Ovary (tissue), 9 donors: ENCODE data around the gene NGF. TPM values are rescaled to one million over a fixed set of nuclear protein-coding genes. Genes with fewer than 3 reads are reported as not detected.

Experiments
- DNase-seq, 5 donors: peaks; one replicate each; pipeline ENCODE4 v3.0.0-alpha.2; 2019 to 2020
- H3K27ac ChIP-seq, 2 donors: fragments of 200-600 bp; one replicate each; pipeline versions ENCODE4 v1.5.1 to v1.8.0; 2019 to 2022
- H3K27me3 ChIP-seq: fragments of 200-600 bp; one replicate; pipeline ENCODE4 v1.8.0; 2022
- H3K36me3 ChIP-seq: fragments of 200-600 bp; sonication (generic); one replicate; pipeline ENCODE4 v1.5.1; 2019
- H3K4me1 ChIP-seq: one replicate; pipeline ENCODE4 v1.8.1; 2013; ENCODE audit warnings: mild to moderate bottlenecking, moderate library complexity; ENCODE audit not compliant: insufficient read depth
- H3K4me3 ChIP-seq: fragments of 200-600 bp; sonication (generic); one replicate; pipeline ENCODE4 v1.5.1; 2017
- H3K9me3 ChIP-seq, 2 donors: fragments of 200-600 bp in 1 of 2; sonication (generic) in 1 of 2; one replicate each; pipeline versions ENCODE4 v1.5.1 to v1.8.1; 2013 to 2019; ENCODE audit warnings: mild to moderate bottlenecking in 1 of 2, moderate library complexity in 1 of 2
- EP300 ChIP-seq: sonication (generic); formaldehyde crosslinking; IDR thresholded peaks from one replicate; pipeline ENCODE4 v1.6.1; 2017; ENCODE audit warnings: antibody characterized with exemption
- POLR2A ChIP-seq: fragments of 450-650 bp; IDR thresholded peaks from one replicate; pipeline ENCODE4 v1.6.1; 2017; ENCODE audit warnings: antibody characterized with exemption, mild to moderate bottlenecking, moderate library complexity
- WGBS, 3 donors: extraction: QIAGEN DNeasy Blood & Tissue Kit in 1 of 3; methylation state at CpG; one replicate each; pipeline versions ENCODE4 v1.1.5 to v1.1.7; 2013 to 2017; 5-methylcytosine and 5-hydroxymethylcytosine counted together
- intact Hi-C, 4 donors: fragments of 100-400 bp; cut with DNase I; formaldehyde crosslinking; loops; one replicate each; pipeline versions ENCODE4 v1.11.0 to v1.15.1; 2022 to 2023
- polyA plus RNA-seq, 2 donors: library from polyadenylated mRNA; stranded (reverse); fragments of 200-250 nt in 1 of 2; fragments of 350-450 nt in 1 of 2; fragmentation: Illumina TruSeq in 1 of 2; extraction: RNeasy Lipid Tissue Mini Kit (QIAGEN cat#74804) in 1 of 2; gene quantifications; one replicate each; pipeline ENCODE4 v1.2.3, GENCODE V29; 2013 to 2014
- total RNA-seq, 7 donors: library from RNA; depleted of rRNA in 2 of 7; stranded (reverse); fragments of >200 nt in 2 of 7; fragmentation: NEBNext Ultra II Directional in 3 of 7; extraction: Animal tissue kit (Norgen Biotek cat#: 25700) in 3 of 7; gene quantifications; one replicate each; pipeline versions ENCODE4 v1.1.0 to v1.2.4, GENCODE V29; 2016 to 2023
- TF ChIP-seq, protein P1 (sequence below), 3 donors: fragments of 450-650 bp in 2 of 3; fragments of 200-600 bp in 1 of 3; IDR thresholded peaks; one replicate each; pipeline versions ENCODE4 v1.5.1 to v1.8.0; 2016 to 2022; ENCODE audit warnings: antibody characterized with exemption in 3 of 3, mild to moderate bottlenecking in 1 of 3
- donor health status: DM: no; HTN: no; CAD: no; lungs with moderate emphysema.
- donor health status: DM: no; HTN: no; CAD: no.
- donor health status: Bipolar disorder and iron deficiency.
- donor health status: DM: yes; HTN: yes; CAD: no.
- donor health status: DM: no; HTN: no; CAD: no.
- donor health status: DM: yes; HTN: yes; CAD: no.

NGF gene
- total and polyA plus RNA-seq, 9 donors: 3.0 to 43.4 (median 14.1) TPM

GRCh38 chr1:115336741-115337140, 1.3 kb downstream of the NGF start:
- WGBS, 3 donors: 43 to 48% (median 44%) methylated on average over 3 of the region's 3 CpGs
- Histone ChIP-seq H3K4me1 (peaks cover 29% of the 10 kb centered on the region), H3K36me3 (no peaks in the 10 kb centered on the region), H3K4me3 (peak overlapping the region; percentile 84), H3K9me3 (no peaks in the 10 kb centered on the region), H3K27me3 (no peaks in the 10 kb centered on the region), H3K27ac (peak overlapping the region; percentile 8 to 24)
- intact Hi-C loops: loop anchor here in 2 of 4 donors (10.0 kb wide), 4 partner anchors 52 to 192 kb away; no protein-coding TSS in a partner anchor
- DNase-seq: no peak
- TF ChIP-seq, protein P1, sequence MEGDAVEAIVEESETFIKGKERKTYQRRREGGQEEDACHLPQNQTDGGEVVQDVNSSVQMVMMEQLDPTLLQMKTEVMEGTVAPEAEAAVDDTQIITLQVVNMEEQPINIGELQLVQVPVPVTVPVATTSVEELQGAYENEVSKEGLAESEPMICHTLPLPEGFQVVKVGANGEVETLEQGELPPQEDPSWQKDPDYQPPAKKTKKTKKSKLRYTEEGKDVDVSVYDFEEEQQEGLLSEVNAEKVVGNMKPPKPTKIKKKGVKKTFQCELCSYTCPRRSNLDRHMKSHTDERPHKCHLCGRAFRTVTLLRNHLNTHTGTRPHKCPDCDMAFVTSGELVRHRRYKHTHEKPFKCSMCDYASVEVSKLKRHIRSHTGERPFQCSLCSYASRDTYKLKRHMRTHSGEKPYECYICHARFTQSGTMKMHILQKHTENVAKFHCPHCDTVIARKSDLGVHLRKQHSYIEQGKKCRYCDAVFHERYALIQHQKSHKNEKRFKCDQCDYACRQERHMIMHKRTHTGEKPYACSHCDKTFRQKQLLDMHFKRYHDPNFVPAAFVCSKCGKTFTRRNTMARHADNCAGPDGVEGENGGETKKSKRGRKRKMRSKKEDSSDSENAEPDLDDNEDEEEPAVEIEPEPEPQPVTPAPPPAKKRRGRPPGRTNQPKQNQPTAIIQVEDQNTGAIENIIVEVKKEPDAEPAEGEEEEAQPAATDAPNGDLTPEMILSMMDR (IDR thresholded peaks at IDR 0.05): no peak
- TF ChIP-seq EP300: no peak
- TF ChIP-seq POLR2A: no peak

- 56 to 69% (median 56%) methylated on average over 7 of the region's 7 CpGs for WGBS, 3 donors
- Histone ChIP-seq H3K9me3 (no peaks in the 10 kb centered on the region), H3K27me3 (no peaks in the 10 kb centered on the region), H3K4me3 (no peak overlapping the region), H3K4me1 (peaks cover 39% of the 10 kb centered on the region), H3K36me3 (no peaks in the 10 kb centered on the region), H3K27ac (peak overlapping the region; percentile 30 to 65)
- DNase-seq: peak in 2 of 5 donors; percentile 23 to 59
- TF ChIP-seq, protein P1 (IDR thresholded peaks at IDR 0.05): no peak
- TF ChIP-seq EP300: peak; percentile 20
- intact Hi-C loops: loop anchor here in 2 of 4 donors (10.0 kb wide), 4 partner anchors 48 to 188 kb away; no protein-coding TSS in a partner anchor
These were observed 5.0 kb downstream of the NGF start for GRCh38 chr1:115332813-115333608.

GRCh38 chr1:115331558-115332331, 6.3 kb downstream of the NGF start:
- TF ChIP-seq, protein P1 (IDR thresholded peaks at IDR 0.05): no peak
- TF ChIP-seq POLR2A (no peak), EP300 (no peak)
- Histone ChIP-seq H3K27me3 (no peaks in the 10 kb centered on the region), H3K9me3 (no peaks in the 10 kb centered on the region), H3K4me3 (no peak overlapping the region), H3K4me1 (peaks cover 41% of the 10 kb centered on the region), H3K27ac (peak overlapping the region in 1 of 2 donors; percentile 65), H3K36me3 (no peaks in the 10 kb centered on the region)
- no peak for DNase-seq
- WGBS, 3 donors: 17 to 30% (median 24%) methylated on average over 5 of the region's 5 CpGs
- intact Hi-C loops: loop anchor here in 2 of 4 donors (2.0 to 10.0 kb wide), 5 partner anchors 47 to 187 kb away; no protein-coding TSS in a partner anchor

- Histone ChIP-seq H3K9me3 (no peaks in the 10 kb centered on the region), H3K27me3 (no peaks in the 10 kb centered on the region), H3K27ac (peak overlapping the region in 1 of 2 donors; percentile 65), H3K36me3 (no peaks in the 10 kb centered on the region), H3K4me3 (no peak overlapping the region), H3K4me1 (peaks cover 35% of the 10 kb centered on the region)
- WGBS, 3 donors: 7 to 17% (median 15%) methylated on average over 7 of the region's 7 CpGs
- DNase-seq: peak in 4 of 5 donors; percentile 42 to 56 (median 51)
- no peak for TF ChIP-seq POLR2A
- TF ChIP-seq, protein P1 (IDR thresholded peaks at IDR 0.05): peak in 1 of 3 donors; percentile 37
- intact Hi-C loops: loop anchor here in 2 of 4 donors (2.0 to 10.0 kb wide), 5 partner anchors 46 to 186 kb away; no protein-coding TSS in a partner anchor
These were observed 7.5 kb downstream of the NGF start for GRCh38 chr1:115330480-115331013.
